Duodenal mucosa (tissue), 2 donors: ENCODE measurements around the gene KRT38.

ENCODE experiments used
- H3K27ac ChIP-seq: one replicate; pipeline ENCODE4 v1.7.0; 2013; ENCODE audit warnings: low read depth, low read length
- H3K27me3 ChIP-seq, 2 donors: one replicate each; pipeline ENCODE4 v1.7.0; 2013; ENCODE audit warnings: low read length in 2 of 2, control low read depth in 1 of 2; ENCODE audit not compliant: insufficient read depth in 2 of 2, control insufficient read depth in 1 of 2
- H3K36me3 ChIP-seq, 2 donors: one replicate each; pipeline ENCODE4 v1.7.0; 2013; ENCODE audit warnings: low read length in 2 of 2, control low read depth in 1 of 2; ENCODE audit not compliant: insufficient read depth in 2 of 2, control insufficient read depth in 1 of 2
- H3K4me1 ChIP-seq, 2 donors: one replicate each; pipeline ENCODE4 v1.7.0; 2013; ENCODE audit warnings: low read length in 2 of 2, control low read depth in 1 of 2; ENCODE audit not compliant: insufficient read depth in 2 of 2, control insufficient read depth in 1 of 2
- H3K4me3 ChIP-seq, 2 donors: one replicate each; pipeline ENCODE4 v1.7.0; 2013; ENCODE audit warnings: low read length in 2 of 2, low read depth in 1 of 2
- H3K9ac ChIP-seq, 2 donors: one replicate each; pipeline ENCODE4 v1.7.0; 2013; ENCODE audit warnings: low read length in 2 of 2, low read depth in 1 of 2
- H3K9me3 ChIP-seq, 2 donors: one replicate each; pipeline ENCODE4 v1.7.0; 2013; ENCODE audit warnings: low read length in 2 of 2, control low read depth in 1 of 2; ENCODE audit not compliant: control insufficient read depth in 1 of 2

Gene KRT38

GRCh38 chr17:41440531-41441033 lies at the start of gene KRT38:
Gene KRT38, minus strand, starts transcription at chr17:41440983. Its CDS starts 62 bp downstream, at chr17:41440921.
- peaks cover 0 to 6% of the 10 kb centered on the region in 2 donors for H3K27me3 ChIP-seq
- no peak within 1 kb of the TSS for H3K4me3 ChIP-seq
- no peak within 1 kb of the TSS for H3K27ac ChIP-seq
- no peaks in the 10 kb centered on the region for H3K36me3 ChIP-seq
- no peaks in the 10 kb centered on the region for H3K4me1 ChIP-seq
- H3K9me3 ChIP-seq: no peaks in the 10 kb centered on the region
- no peak within 1 kb of the TSS for H3K9ac ChIP-seq

- peaks cover 3 to 21% of the 10 kb centered on the region in 2 donors for H3K4me1 ChIP-seq
- no peak within 1 kb of the TSS for H3K9ac ChIP-seq
- no peak within 1 kb of the TSS for H3K27ac ChIP-seq
- no peaks in the 10 kb centered on the region for H3K9me3 ChIP-seq
- H3K36me3 ChIP-seq: no peaks in the 10 kb centered on the region
- no peak within 1 kb of the TSS for H3K4me3 ChIP-seq
- H3K27me3 ChIP-seq: no peaks in the 10 kb centered on the region
These were observed 48.7 kb upstream of the KRT38 start, which contains the start of gene KRT36 for GRCh38 chr17:41489531-41489930. Gene KRT36, minus strand, starts transcription at chr17:41489910. Its CDS starts 46 bp downstream, at chr17:41489864.

- no peak overlapping the region for H3K4me3 ChIP-seq
- H3K27ac ChIP-seq: no peak overlapping the region
- no peaks in the 10 kb centered on the region for H3K9me3 ChIP-seq
These were observed 46.2 kb upstream of the KRT38 start for GRCh38 chr17:41486809-41487530.

GRCh38 chr17:41486316-41486715 lies 45.5 kb upstream of the KRT38 start:
- Histone ChIP-seq H3K4me3 (no peak overlapping the region), H3K4me1 (peaks cover 16 to 28% of the 10 kb centered on the region in 2 donors), H3K9me3 (no peaks in the 10 kb centered on the region), H3K36me3 (no peaks in the 10 kb centered on the region), H3K27ac (no peak overlapping the region), H3K9ac (no peak overlapping the region), H3K27me3 (no peaks in the 10 kb centered on the region)

More at GRCh38 chr17:41486809-41487530, 46.2 kb upstream of the KRT38 start:
- Histone ChIP-seq H3K9ac (no peak overlapping the region), H3K4me1 (peaks cover 16 to 28% of the 10 kb centered on the region in 2 donors), H3K36me3 (no peaks in the 10 kb centered on the region), H3K27me3 (no peaks in the 10 kb centered on the region)

- Histone ChIP-seq H3K9ac (no peak overlapping the region), H3K27me3 (no peaks in the 10 kb centered on the region), H3K9me3 (no peaks in the 10 kb centered on the region), H3K4me1 (peaks cover 16 to 23% of the 10 kb centered on the region in 2 donors), H3K27ac (no peak overlapping the region), H3K36me3 (no peaks in the 10 kb centered on the region), H3K4me3 (no peak overlapping the region)
These were observed 44.4 kb upstream of the KRT38 start for GRCh38 chr17:41484920-41485904.

- Histone ChIP-seq H3K9ac (no peak overlapping the region), H3K4me1 (peaks cover 15 to 16% of the 10 kb centered on the region in 2 donors), H3K27me3 (no peaks in the 10 kb centered on the region), H3K9me3 (no peaks in the 10 kb centered on the region), H3K4me3 (no peak overlapping the region), H3K36me3 (no peaks in the 10 kb centered on the region), H3K27ac (no peak overlapping the region)
These were observed 43.4 kb upstream of the KRT38 start for GRCh38 chr17:41483991-41484826.

- Histone ChIP-seq H3K9me3 (no peaks in the 10 kb centered on the region), H3K9ac (no peak overlapping the region), H3K36me3 (no peaks in the 10 kb centered on the region), H3K4me1 (peaks cover 15 to 16% of the 10 kb centered on the region in 2 donors), H3K27me3 (no peaks in the 10 kb centered on the region), H3K27ac (no peak overlapping the region), H3K4me3 (no peak overlapping the region)
These were observed 42.7 kb upstream of the KRT38 start for GRCh38 chr17:41483531-41483930.

- H3K9me3 ChIP-seq: no peaks in the 10 kb centered on the region
- no peak within 1 kb of the TSS for H3K4me3 ChIP-seq
- H3K27ac ChIP-seq: no peak within 1 kb of the TSS
- no peak within 1 kb of the TSS for H3K9ac ChIP-seq
- no peaks in the 10 kb centered on the region for H3K27me3 ChIP-seq
- H3K4me1 ChIP-seq: peaks cover 15 to 16% of the 10 kb centered on the region in 2 donors
- no peaks in the 10 kb centered on the region for H3K36me3 ChIP-seq
These were observed 40.3 kb upstream of the KRT38 start, which contains the start of gene KRT35 for GRCh38 chr17:41481036-41481435. Gene KRT35, minus strand, starts transcription at chr17:41481151. Its CDS starts 54 bp downstream, at chr17:41481097.

GRCh38 chr17:41480581-41480980 lies 39.8 kb upstream of the KRT38 start:
- no peak overlapping the region for H3K4me3 ChIP-seq
- H3K27ac ChIP-seq: no peak overlapping the region
- H3K36me3 ChIP-seq: no peaks in the 10 kb centered on the region
- H3K4me1 ChIP-seq: peaks cover 15 to 16% of the 10 kb centered on the region in 2 donors
- no peaks in the 10 kb centered on the region for H3K9me3 ChIP-seq
- no peak overlapping the region for H3K9ac ChIP-seq
- no peaks in the 10 kb centered on the region for H3K27me3 ChIP-seq
